C1 segment of cervical spinal cord (tissue), 14 donors: ENCODE measurements around the gene HDAC4.

ENCODE experiments used
- DNase-seq, 14 donors: peaks; one replicate each; lab custom pipeline; 2025; lab: John Stamatoyannopoulos, UW

Gene HDAC4

GRCh38 chr2:239190921-239191885 is 209.6 kb downstream of the HDAC4 start:
- no peak for DNase-seq

- no peak for DNase-seq
Observed at GRCh38 chr2:239190361-239190760, 210.5 kb downstream of the HDAC4 start.

- DNase-seq, result no peak
Observed at GRCh38 chr2:239189711-239190131, 211.1 kb downstream of the HDAC4 start.

- no peak for DNase-seq
Observed at GRCh38 chr2:239188536-239188935, 212.3 kb downstream of the HDAC4 start.

GRCh38 chr2:239187464-239188253 is 213.2 kb downstream of the HDAC4 start:
- DNase-seq, result no peak

GRCh38 chr2:239186516-239187357 is 214.1 kb downstream of the HDAC4 start:
- DNase-seq, result no peak

GRCh38 chr2:239184968-239185903 is 215.6 kb downstream of the HDAC4 start:
- DNase-seq, result no peak

- no peak for DNase-seq
Observed at GRCh38 chr2:239184179-239184578, 216.6 kb downstream of the HDAC4 start.

- no peak for DNase-seq
Observed at GRCh38 chr2:239182981-239183791, 217.6 kb downstream of the HDAC4 start.

- no peak for DNase-seq
Observed at GRCh38 chr2:239181903-239182581, 218.8 kb downstream of the HDAC4 start.

- no peak for DNase-seq
Observed at GRCh38 chr2:239181074-239181902, 219.5 kb downstream of the HDAC4 start.

GRCh38 chr2:239180526-239181073 is 220.2 kb downstream of the HDAC4 start:
- no peak for DNase-seq

- no peak for DNase-seq
Observed at GRCh38 chr2:239179851-239180371, 220.9 kb downstream of the HDAC4 start.

- DNase-seq, result no peak
Observed at GRCh38 chr2:239178954-239179353, 221.9 kb downstream of the HDAC4 start.

- DNase-seq, result no peak
Observed at GRCh38 chr2:239178484-239178883, 222.3 kb downstream of the HDAC4 start.

- DNase-seq, result no peak
Observed at GRCh38 chr2:239177908-239178307, 222.9 kb downstream of the HDAC4 start.

- no peak for DNase-seq
Observed at GRCh38 chr2:239177325-239177724, 223.5 kb downstream of the HDAC4 start.
